Glomerular endothelial cell (primary cell): ENCODE data around the gene AP1B1. TPM values are rescaled to one million over a fixed set of nuclear protein-coding genes. Genes with fewer than 3 reads are reported as not detected.
"Not testable (repeated sequence)": the region's sequence is repeated elsewhere in the genome, so short reads cannot be mapped to it uniquely, and the experiment has no call there.

Source experiments
- DNase-seq: peaks from one replicate; pipeline ENCODE4 v3.0.0-alpha.2; 2011; ENCODE audit warnings: low read depth, low spot score; ENCODE audit errors: extremely low read depth
- total RNA-seq: library from RNA; depleted of rRNA; stranded (reverse); fragments of >200 nt; gene quantifications from 2 replicates; pipeline ENCODE4 v1.2.3, GENCODE V29; 2015

The AP1B1 gene
- total RNA-seq, 1 donor from 2014 or later = 140 TPM

DNA sequence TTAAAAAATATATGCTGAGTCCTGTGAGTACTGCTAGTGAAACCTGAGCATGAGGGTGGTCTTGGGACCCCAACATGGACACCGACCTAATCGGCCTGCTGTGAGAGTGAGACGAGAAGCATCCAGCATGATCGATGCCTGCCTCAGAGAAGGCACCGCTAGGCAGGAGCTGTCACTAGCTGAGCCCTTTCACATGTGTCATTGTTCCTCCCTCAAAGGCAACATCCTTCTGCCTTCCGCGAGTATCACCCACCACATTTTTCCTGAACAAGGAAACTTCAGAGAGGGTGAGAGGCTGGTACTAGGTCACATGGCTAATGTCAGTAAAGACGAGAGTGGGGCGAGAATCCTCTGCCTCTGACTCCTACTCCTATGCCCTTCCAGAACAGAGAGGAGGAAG is 35.6 kb downstream of the AP1B1 start:
- DNase-seq = no peak

GRCh38 chr22:29351891-29352290 is 36.5 kb downstream of the AP1B1 start:
- no peak for DNase-seq

DNA sequence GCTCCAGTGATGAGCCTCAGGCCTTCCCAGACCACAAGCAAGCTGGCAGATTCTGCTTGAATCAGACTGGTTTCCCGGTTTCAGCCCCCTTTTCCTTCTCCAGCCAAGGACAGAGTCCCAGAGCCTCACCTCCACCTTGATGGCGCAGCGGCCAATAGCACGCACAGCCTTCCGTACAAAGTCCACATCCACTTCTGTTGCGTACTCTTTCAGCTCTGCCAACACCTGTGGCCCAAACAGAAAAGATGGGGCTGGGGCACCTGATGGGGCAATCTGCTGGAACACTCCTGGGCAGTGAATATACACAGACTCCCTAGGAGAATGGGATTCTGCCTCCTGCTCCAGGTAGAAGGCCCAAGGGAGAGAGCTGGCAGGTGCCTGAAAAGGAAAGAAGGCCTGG is 37.3 kb downstream of the AP1B1 start:
- no peak for DNase-seq

GRCh38 chr22:29348956-29349355 is 39.4 kb downstream of the AP1B1 start:
- DNase-seq = no peak

DNA sequence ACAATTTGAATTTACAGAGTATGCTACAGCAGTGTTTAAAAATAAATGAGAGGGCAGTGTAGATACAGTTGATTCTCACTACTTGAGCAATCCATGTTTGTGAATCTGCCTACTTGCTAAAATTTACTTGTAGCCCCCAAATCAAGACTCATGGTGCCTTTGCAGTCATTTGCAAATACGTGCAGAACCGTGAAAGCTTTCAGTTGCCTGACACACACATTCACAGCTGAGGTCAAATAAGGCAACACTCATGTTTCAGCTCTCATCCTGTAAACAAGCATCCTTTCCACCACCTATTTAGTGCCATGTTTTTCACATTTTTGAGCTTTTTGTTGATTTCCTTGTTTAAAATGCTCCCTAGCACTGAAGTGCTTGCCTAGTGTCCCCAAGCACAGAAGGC is 40.3 kb downstream of the AP1B1 start:
- no peak for DNase-seq

GRCh38 chr22:29346659-29347058 is 41.7 kb downstream of the AP1B1 start:
- no peak for DNase-seq

DNA sequence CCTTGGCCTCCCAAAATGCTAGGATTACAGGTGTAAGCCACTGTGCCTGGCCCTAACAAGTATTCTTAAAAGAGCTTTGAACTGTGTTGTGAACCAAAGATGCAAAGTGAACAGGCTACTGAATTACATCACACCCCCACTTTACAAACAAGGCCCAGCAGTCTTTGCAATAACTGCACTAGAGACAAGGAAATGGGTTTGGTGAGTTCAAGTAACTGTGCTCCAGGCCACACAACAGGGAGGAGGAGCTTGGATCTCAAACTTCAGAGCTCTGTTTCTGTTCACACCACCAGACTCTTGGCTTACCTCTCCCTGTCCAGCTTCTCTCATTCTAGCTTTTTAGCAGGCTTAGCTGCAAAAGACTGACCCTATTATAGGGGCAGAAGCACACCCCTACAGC is 42.4 kb downstream of the AP1B1 start:
- DNase-seq = no peak

DNA sequence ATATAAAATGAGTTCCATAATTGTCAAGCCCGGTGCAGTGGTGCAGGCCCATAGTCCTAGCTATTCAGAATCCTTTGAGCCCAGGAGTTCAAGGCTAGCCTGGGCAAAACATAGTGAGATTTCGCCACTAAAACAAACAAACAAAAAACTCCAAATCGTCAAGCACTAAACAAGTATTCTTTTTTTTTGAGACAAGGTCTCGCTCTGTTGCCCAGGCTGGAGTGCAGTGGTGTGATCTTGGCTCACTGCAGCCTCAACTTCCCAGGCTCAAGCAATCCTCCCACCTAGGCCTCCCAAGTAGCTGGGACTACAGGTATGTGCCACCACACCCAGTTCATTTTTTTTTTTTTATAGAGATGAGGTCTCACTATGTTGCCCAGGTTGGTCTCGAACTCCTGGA is 43.5 kb downstream of the AP1B1 start:
- not testable (repeated sequence) for DNase-seq

DNA sequence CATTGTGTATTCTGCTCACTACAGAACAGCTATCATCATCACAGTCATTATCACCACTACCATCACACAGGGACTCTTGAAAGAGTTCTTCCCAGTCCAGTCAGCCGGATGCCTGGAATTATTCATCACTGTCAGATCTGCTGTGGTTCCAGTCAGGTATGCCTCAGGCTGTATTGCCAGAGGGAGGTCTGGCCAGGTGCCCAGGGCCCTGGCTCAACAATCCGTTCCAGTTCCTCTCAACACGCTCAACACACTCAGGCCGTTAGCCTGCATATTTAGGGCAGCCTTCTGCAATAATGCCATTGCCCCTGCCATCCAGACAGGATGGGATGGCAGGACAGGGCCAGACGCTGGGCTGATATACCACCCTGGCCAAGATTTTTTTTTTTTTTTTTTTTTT is 44.2 kb downstream of the AP1B1 start:
- no peak for DNase-seq

GRCh38 chr22:29343313-29343805 is 45.0 kb downstream of the AP1B1 start:
- DNase-seq = no peak

- DNase-seq = no peak
Observed at GRCh38 chr22:29342577-29343312, 45.6 kb downstream of the AP1B1 start.

- no peak for DNase-seq
Observed at GRCh38 chr22:29342177-29342576, 46.2 kb downstream of the AP1B1 start.

DNA sequence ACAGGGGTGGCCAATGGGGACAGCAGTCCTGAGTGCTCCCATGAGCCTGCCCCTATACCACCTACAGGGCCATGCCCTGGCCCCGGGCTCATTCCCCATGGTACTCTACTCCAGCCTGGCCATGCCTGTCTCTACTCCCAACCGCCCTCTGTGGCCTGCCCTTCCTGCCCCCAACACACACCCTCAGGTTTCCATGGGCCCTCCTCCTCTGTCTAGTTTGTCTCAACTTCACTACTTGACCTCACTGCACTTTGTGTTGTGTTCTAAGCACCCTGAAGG is 46.6 kb downstream of the AP1B1 start:
- DNase-seq = no peak

DNA sequence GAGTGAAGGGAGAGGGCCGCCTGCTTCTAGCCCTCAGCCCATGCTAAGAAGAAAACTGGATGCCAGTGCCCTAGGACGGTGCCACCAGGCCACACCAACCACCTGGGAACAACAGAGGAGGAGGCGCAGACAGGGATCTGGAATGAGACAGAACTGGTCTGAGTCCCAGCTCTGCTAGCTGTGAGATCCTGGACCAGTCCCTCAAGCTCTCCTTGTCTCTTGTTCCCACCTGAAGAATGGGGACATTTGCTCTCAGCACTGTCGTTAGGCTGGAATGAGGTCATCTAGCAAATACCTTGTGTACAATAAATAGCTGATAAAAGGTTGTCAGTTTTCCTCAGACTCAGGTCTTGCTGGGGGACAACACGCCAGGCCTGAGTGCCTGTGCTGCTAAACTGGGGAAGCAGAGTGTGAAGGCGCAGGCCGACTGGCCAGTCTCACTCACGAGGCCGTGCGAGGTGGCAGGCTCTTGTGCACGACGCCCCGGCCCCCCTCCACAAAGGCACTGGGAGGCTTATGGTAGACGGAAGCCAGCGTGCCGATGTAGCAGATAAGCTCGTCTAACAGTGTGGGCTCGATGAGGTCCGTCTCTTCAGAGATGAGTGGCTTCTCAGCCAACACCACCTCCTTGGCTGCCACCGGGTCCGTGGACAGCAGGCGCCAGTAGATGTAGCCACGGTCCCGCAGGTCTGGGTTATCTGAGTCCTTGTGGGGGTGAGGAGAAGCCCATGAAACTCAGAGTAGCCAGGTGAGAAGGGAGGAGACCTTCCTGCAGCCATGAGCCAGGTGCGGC is 47.1 kb downstream of the AP1B1 start:
- DNase-seq = no peak

- DNase-seq = no peak
Observed at GRCh38 chr22:29340566-29340965, 47.8 kb downstream of the AP1B1 start.

DNA sequence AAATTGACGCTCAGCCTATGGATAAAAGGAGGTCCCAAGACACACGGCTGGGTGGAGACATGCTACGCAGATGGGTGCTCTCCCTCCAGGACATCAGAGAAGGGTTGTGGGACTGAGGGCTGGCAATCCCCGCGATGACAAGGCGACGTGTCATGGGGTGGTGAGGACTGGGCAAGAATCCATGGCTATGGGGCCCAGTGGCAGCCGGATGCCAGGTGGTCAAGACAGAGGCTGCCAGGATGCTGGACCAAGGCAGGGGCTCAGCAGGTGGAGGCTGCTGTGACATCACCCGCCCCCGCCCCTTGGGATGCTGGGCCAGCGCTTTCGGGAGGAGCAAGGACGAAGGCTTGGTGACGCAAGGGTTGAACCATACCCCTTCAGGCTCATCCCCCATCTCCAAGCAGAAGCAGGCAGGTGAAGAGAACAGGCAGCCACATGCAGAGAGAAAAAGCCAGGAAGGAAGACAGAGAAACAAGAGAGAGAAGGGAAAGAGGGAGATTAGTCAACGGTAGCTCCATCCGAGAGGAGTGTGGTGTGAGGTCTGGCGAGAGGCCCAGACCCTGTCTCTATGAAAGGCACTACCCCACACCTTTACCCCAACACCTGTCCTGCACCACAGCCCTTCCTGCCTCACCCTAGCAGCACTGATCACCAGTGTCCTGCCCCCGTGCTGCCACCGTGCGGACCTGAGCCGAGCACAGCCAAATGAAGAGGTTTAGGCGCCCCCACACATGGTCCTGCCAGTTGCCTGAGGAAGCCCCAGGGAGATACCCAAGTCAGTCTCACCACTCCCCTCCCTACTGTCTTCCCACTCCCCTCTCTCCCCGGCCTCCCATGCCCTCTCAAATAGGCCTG is 48.8 kb downstream of the AP1B1 start:
- no peak for DNase-seq

DNA sequence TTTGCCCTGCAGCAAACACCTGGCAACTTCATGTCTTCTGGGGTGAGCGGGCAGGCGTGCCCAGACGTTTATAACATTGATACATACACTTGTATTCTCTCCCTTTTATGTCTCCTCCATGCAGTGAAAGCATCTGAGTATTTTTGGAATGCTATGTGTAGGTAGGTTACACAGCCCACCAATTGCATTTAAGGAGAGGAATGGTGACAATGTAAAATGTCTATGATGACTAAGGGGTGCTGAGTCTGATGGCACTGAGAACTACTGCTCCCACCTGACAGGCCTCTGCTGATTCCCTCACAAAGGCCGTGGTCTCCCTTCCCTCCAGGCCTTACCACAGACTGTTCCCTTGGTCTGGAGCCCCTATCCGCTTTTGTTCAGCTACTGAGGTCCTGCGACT is 50.0 kb downstream of the AP1B1 start:
- no peak for DNase-seq

GRCh38 chr22:29337631-29338284 is 50.6 kb downstream of the AP1B1 start:
- no peak for DNase-seq

DNA sequence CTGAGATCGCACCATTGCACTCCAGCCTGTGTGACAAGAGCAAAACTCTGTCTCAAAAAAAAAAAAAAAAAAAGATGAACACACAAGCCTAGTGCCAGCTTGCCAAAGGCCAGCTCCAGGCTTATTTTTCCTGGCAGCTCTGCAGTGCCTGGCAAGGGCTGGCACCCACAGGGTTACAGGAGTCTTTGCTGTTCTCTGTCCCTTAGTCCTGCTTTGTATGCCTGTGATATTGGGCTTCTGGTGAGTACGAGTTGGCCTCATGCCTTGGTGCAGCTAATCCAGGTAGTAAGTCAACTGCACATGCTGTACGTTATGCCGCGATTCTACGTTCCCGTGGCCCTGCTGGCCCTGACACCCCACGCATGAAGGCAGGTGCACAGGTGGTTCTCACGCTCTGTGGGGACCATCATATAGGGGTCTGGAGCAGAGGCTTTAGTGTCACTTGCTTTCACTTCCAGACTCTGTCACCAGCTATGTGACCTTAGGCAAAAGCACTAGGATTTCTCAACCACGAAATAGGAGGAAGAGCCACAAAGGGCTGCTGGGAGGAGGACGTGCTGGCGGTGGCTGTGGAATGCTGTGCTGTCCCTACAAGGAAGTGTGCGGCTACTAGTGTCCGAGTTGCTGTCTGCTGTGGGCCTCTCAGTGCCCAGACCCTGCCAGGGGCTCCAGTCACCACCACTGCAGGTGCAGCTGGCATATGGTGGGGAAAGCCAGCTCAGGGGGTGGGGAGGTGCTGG is 51.4 kb downstream of the AP1B1 start:
- DNase-seq = no peak

- no peak for DNase-seq
Observed at GRCh38 chr22:29335656-29336055, 52.7 kb downstream of the AP1B1 start.
